ENCODE results near the gene CNTROB. TPM values are rescaled to one million over a fixed set of nuclear protein-coding genes. Genes with fewer than 3 reads are reported as not detected.

The CNTROB gene
- total RNA-seq, 2 donors from 2014 or later, result 25.2 to 42.0 TPM

DNA sequence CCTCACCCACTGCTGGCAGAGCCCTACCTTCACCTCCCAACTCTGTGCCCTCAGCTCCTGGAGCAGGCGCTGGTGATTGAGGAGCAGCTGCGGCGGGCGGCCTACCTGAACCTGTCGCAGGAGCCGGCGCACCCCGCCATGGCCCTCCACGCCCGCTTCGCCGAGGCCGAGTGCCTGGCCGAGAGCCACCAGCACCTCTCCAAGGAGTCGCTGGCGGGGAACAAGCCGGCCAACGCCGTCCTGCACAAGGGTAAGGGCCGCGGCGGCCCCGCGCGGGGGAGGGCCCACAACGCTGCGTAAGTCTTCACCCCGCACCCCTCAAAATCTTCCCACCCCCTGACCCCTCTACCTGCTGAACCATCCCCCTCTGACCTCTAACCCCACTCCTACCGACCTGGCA lies 22.9 kb upstream of the CNTROB start:
- no peak for DNase-seq (ENCODE audit: low spot score)
- TF ChIP-seq POLR2A (IDR thresholded peaks at IDR 0.05) (no peak), POLR2AphosphoS5 (IDR thresholded peaks at IDR 0.05) (no peak)
- TF ChIP-seq, protein P1, sequence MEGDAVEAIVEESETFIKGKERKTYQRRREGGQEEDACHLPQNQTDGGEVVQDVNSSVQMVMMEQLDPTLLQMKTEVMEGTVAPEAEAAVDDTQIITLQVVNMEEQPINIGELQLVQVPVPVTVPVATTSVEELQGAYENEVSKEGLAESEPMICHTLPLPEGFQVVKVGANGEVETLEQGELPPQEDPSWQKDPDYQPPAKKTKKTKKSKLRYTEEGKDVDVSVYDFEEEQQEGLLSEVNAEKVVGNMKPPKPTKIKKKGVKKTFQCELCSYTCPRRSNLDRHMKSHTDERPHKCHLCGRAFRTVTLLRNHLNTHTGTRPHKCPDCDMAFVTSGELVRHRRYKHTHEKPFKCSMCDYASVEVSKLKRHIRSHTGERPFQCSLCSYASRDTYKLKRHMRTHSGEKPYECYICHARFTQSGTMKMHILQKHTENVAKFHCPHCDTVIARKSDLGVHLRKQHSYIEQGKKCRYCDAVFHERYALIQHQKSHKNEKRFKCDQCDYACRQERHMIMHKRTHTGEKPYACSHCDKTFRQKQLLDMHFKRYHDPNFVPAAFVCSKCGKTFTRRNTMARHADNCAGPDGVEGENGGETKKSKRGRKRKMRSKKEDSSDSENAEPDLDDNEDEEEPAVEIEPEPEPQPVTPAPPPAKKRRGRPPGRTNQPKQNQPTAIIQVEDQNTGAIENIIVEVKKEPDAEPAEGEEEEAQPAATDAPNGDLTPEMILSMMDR (IDR thresholded peaks at IDR 0.05), result no peak
- WGBS, result 91% methylated on average over 23 of the region's 29 CpGs
- intact Hi-C loops (cut with DNase I), result no loop called here
- Histone ChIP-seq H3K4me1 (replicated peaks) (no peaks in the 10 kb centered on the region), H3K27ac (no peak overlapping the region), H3K27me3 (replicated peaks; ENCODE audit: insufficient read depth) (no peaks in the 10 kb centered on the region), H3K4me3 (no peak overlapping the region), H3K9me3 (no peaks in the 10 kb centered on the region), H3K36me3 (peaks cover 47 to 49% of the 10 kb centered on the region in 2 donors)

DNA sequence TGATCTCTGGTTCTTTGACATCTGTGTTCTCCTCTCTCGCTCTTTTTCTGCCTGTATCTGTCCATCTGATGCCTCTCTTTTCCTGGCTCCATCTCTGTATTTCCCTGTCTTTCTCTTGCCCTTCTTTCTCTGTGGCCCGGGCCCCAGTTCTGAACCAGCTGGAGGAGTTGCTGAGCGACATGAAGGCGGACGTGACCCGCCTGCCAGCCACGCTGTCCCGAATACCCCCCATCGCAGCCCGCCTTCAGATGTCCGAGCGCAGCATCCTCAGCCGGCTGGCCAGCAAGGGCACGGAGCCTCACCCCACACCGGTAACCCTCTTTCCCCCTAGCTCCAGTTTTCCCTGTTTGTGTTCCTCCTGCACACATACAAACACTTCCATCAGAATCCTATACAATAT lies 21.7 kb upstream of the CNTROB start:
- intact Hi-C loops (cut with DNase I), result loop anchor here (5.0 kb wide), 1 partner anchor 147 kb away; no protein-coding TSS in a partner anchor
- peaks cover 40 to 44% of the 10 kb centered on the region in 2 donors for H3K36me3 ChIP-seq

DNA sequence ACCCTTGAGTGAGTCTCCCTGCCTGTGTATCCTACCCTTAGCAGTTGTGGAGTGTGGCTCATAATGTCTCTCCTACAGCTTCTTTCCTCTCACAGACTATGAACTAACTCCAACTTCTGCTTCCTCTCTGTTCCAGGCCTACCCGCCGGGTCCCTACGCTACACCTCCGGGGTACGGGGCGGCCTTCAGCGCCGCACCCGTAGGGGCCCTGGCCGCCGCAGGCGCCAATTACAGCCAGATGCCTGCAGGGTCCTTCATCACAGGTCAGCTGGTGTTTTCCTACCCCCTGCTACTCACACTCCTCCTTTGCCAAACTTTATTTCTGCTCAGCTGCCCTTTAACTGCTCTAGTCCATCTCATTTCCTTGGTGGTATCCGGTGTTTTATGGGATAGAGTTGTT lies 21.3 kb upstream of the CNTROB start:
- Histone ChIP-seq H3K9me3 (no peaks in the 10 kb centered on the region), H3K27ac (no peak overlapping the region), H3K4me3 (no peak overlapping the region), H3K27me3 (replicated peaks; ENCODE audit: insufficient read depth) (no peaks in the 10 kb centered on the region), H3K36me3 (peaks cover 39 to 40% of the 10 kb centered on the region in 2 donors), H3K4me1 (replicated peaks) (no peaks in the 10 kb centered on the region)
- WGBS, result 89% methylated on average over 13 of the region's 13 CpGs
- intact Hi-C loops (cut with DNase I), result loop anchor here (5.0 kb wide), 1 partner anchor 147 kb away; no protein-coding TSS in a partner anchor
- no peak for DNase-seq (ENCODE audit: low spot score)
- TF ChIP-seq POLR2A (IDR thresholded peaks at IDR 0.05), result no peak
- no peak for TF ChIP-seq POLR2AphosphoS5 (IDR thresholded peaks at IDR 0.05)
- TF ChIP-seq, protein P1 (IDR thresholded peaks at IDR 0.05), result no peak

More for the DNA sequence above, 21.7 kb upstream of the CNTROB start:
- H3K27ac ChIP-seq, result no peak overlapping the region
- 94% methylated on average over 15 of the region's 15 CpGs for WGBS
- no peaks in the 10 kb centered on the region for H3K9me3 ChIP-seq
- no peak overlapping the region for H3K4me3 ChIP-seq
- DNase-seq (ENCODE audit: low spot score), result no peak
- TF ChIP-seq, protein P1 (IDR thresholded peaks at IDR 0.05), result no peak
- TF ChIP-seq POLR2A (IDR thresholded peaks at IDR 0.05) (no peak), POLR2AphosphoS5 (IDR thresholded peaks at IDR 0.05) (no peak)
- H3K4me1 ChIP-seq (replicated peaks), result no peaks in the 10 kb centered on the region
- no peaks in the 10 kb centered on the region for H3K27me3 ChIP-seq (replicated peaks; ENCODE audit: insufficient read depth)

DNA sequence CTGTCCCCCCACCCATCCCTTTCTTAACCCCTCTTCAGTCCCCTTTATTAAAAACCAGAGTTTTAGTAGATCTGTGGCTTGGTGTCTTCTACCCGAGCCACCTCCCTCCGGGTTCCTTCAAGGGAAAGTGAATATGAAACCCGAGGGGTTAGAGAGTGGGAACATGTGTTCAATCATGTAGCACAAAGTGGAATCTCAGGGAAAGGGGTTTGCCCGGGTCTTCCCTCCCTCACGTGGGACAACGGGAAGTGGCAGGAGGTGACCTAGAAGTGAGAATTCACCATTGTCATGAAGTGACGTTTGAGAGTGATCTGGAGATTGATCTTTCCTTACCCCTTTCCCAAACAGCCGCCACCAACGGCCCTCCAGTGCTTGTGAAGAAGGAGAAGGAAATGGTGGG lies 20.9 kb upstream of the CNTROB start:
- Histone ChIP-seq H3K9me3 (no peaks in the 10 kb centered on the region), H3K27ac (no peak overlapping the region), H3K36me3 (peaks cover 35 to 40% of the 10 kb centered on the region in 2 donors), H3K4me1 (replicated peaks) (peaks cover under 1% of the 10 kb centered on the region), H3K27me3 (replicated peaks; ENCODE audit: insufficient read depth) (no peaks in the 10 kb centered on the region), H3K4me3 (no peak overlapping the region)
- DNase-seq (ENCODE audit: low spot score), result no peak
- intact Hi-C loops (cut with DNase I), result loop anchor here (5.0 kb wide), 1 partner anchor 146 kb away; no protein-coding TSS in a partner anchor
- no peak for TF ChIP-seq POLR2A (IDR thresholded peaks at IDR 0.05)
- no peak for TF ChIP-seq POLR2AphosphoS5 (IDR thresholded peaks at IDR 0.05)
- TF ChIP-seq, protein P1 (IDR thresholded peaks at IDR 0.05), result no peak
- 66% methylated on average over 9 of the region's 9 CpGs for WGBS

DNA sequence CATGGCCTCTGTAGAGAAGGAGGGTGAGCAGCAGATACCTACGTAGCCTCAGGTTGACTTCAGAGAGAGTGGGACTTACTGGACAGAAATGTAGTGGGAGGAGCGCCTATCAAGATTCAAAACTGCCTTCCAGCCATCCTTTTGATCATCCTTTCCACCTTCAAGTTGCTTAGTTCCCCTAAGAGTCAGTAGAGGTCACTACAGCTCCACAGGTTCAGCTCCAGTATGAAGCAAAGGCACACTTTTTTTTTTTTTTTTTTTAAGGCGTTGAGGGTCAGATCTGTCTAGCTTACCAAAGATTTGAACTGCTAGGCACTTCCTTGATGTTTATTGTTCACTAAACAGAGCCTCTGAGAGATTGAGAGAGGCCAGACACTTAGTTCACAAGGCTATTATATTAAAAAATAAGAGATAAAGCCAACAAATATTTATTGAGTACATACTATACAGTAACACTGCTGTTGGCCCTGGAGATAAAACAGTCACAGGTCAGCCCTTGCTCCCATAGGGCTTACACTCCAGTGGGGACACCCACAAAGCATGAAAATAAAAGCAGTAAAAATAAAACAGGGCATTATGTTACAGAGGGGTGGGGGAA lies 19.0 kb upstream of the CNTROB start:
- intact Hi-C loops (cut with DNase I), result loop anchor here (2.0 to 5.0 kb wide), 2 partner anchors 76 to 144 kb away; no protein-coding TSS in a partner anchor
- Histone ChIP-seq H3K36me3 (peaks cover 20 to 24% of the 10 kb centered on the region in 2 donors), H3K9me3 (no peaks in the 10 kb centered on the region), H3K27me3 (replicated peaks; ENCODE audit: insufficient read depth) (no peaks in the 10 kb centered on the region), H3K27ac (peak overlapping the region in 1 of 2 donors; percentile 39), H3K4me3 (no peak overlapping the region), H3K4me1 (replicated peaks) (peaks cover 7% of the 10 kb centered on the region)
- no peak for TF ChIP-seq POLR2A (IDR thresholded peaks at IDR 0.05)
- TF ChIP-seq POLR2AphosphoS5 (IDR thresholded peaks at IDR 0.05), result peak; percentile 50
- TF ChIP-seq, protein P1 (IDR thresholded peaks at IDR 0.05), result peak; percentile 27 to 73 (median 54)
- peak; percentile 35 for DNase-seq (ENCODE audit: low spot score)
- 35% methylated on average over 3 of the region's 3 CpGs for WGBS
